Activated T-cell treated with anti-CD3 and anti-CD28 coated beads, Interleukin-2, amount 50 U/mL, for 4 hours (primary cell): ENCODE data around the gene TULP1. TPM values are rescaled to one million over a fixed set of nuclear protein-coding genes. Genes with fewer than 3 reads are reported as not detected.

ENCODE experiments used
- ATAC-seq, 2 donors: fragments of 200-7000 bp; cut with Tn5 transposase; one replicate each; pipeline ENCODE4 v1.10.0; 2021
- DNase-seq: peaks from one replicate; pipeline ENCODE4 v3.0.0-alpha.2; 2020
- H3K27me3 Mint-ChIP-seq: one replicate; pipeline ENCODE4 v1.8.0; 2021; ENCODE audit warnings: low read depth, mixed read lengths
- H3K36me3 Mint-ChIP-seq: one replicate; pipeline ENCODE4 v1.8.0; 2022; ENCODE audit warnings: mixed read lengths; ENCODE audit not compliant: insufficient read depth
- H3K4me1 Mint-ChIP-seq: one replicate; pipeline ENCODE4 v1.8.0; 2021; ENCODE audit warnings: low read depth, mixed read lengths
- H3K4me3 Mint-ChIP-seq: one replicate; pipeline ENCODE4 v1.8.0; 2021; ENCODE audit warnings: mild to moderate bottlenecking, moderate library complexity, mixed read lengths
- H3K9me3 Mint-ChIP-seq: one replicate; pipeline ENCODE4 v1.8.0; 2021; ENCODE audit warnings: mixed read lengths
- total RNA-seq, 3 donors: library from RNA; stranded (reverse); gene quantifications; one replicate each; pipeline ENCODE4 v1.2.1, GENCODE V29; 2021

TULP1 gene
- total RNA-seq, 3 donors from 2014 or later: not detected

DNA sequence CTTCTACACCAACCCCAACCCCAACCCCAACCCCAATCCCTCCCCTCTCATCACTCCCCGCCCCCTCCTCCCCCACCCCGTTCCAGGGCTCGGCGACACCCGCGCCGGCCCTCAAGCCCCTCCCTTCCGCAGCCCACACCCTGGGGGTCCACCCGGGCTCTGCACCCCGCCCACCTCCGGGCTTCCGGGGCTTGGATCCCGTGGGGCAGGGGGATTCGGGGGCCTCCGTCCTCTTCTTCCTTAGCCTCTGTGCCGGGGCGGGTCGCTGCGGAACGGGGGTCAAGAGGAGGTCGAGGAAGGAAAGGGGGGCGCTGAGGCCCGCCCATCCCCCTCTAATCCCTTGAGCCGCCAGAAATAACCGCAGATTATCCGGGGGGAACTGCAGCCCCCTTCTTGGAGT, 690 bp downstream of the TULP1 start:
- Mint-ChIP-seq H3K4me3 (no peak overlapping the region), H3K4me1 (peaks cover 2% of the 10 kb centered on the region), H3K36me3 (no peaks in the 10 kb centered on the region), H3K27me3 (peaks cover 23% of the 10 kb centered on the region), H3K9me3 (no peaks in the 10 kb centered on the region)
- no peak for DNase-seq
- no peak for ATAC-seq

DNA sequence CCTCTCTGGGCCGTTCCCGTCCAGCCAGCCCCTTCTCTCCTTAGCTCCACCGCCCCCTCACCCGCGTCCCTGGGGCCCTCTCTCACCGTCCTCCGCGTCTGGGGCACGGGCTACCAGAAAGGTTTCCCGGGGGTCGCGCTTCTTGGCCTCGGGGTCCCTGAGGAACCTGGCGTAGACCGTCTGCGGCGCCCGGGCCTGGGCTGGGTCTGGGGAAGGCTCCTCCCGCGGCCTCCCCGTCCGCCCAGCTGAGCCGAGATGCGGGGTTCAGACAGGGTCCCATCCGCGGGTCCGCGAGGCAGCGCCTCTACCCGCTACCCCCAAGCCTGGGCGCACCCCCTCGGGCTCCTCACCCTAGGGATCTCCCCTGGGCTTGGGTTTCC, 1.1 kb downstream of the TULP1 start:
- H3K4me3 Mint-ChIP-seq: no peak overlapping the region
- H3K4me1 Mint-ChIP-seq: peaks cover 2% of the 10 kb centered on the region
- H3K27me3 Mint-ChIP-seq: peaks cover 23% of the 10 kb centered on the region
- DNase-seq: no peak
- ATAC-seq: peak in 1 of 2 donors; percentile 30
- no peaks in the 10 kb centered on the region for H3K9me3 Mint-ChIP-seq
- H3K36me3 Mint-ChIP-seq: no peaks in the 10 kb centered on the region

- Mint-ChIP-seq H3K36me3 (no peaks in the 10 kb centered on the region), H3K4me1 (peaks cover 2% of the 10 kb centered on the region), H3K9me3 (no peaks in the 10 kb centered on the region), H3K27me3 (peaks cover 23% of the 10 kb centered on the region), H3K4me3 (no peak overlapping the region)
- DNase-seq: no peak
- ATAC-seq: peak in 1 of 2 donors; percentile 25
Observed at GRCh38 chr6:35510916-35511561, 1.7 kb downstream of the TULP1 start.

GRCh38 chr6:35508542-35508941, 4.2 kb downstream of the TULP1 start:
- H3K36me3 Mint-ChIP-seq: no peaks in the 10 kb centered on the region
- peaks cover 25% of the 10 kb centered on the region for H3K27me3 Mint-ChIP-seq
- DNase-seq: no peak
- no peak for ATAC-seq
- no peak overlapping the region for H3K4me3 Mint-ChIP-seq
- H3K4me1 Mint-ChIP-seq: no peaks in the 10 kb centered on the region
- no peaks in the 10 kb centered on the region for H3K9me3 Mint-ChIP-seq

GRCh38 chr6:35508027-35508426, 4.7 kb downstream of the TULP1 start:
- H3K9me3 Mint-ChIP-seq: no peaks in the 10 kb centered on the region
- peaks cover 25% of the 10 kb centered on the region for H3K27me3 Mint-ChIP-seq
- H3K4me1 Mint-ChIP-seq: no peaks in the 10 kb centered on the region
- DNase-seq: no peak
- H3K4me3 Mint-ChIP-seq: no peak overlapping the region
- no peaks in the 10 kb centered on the region for H3K36me3 Mint-ChIP-seq
- ATAC-seq: no peak

DNA sequence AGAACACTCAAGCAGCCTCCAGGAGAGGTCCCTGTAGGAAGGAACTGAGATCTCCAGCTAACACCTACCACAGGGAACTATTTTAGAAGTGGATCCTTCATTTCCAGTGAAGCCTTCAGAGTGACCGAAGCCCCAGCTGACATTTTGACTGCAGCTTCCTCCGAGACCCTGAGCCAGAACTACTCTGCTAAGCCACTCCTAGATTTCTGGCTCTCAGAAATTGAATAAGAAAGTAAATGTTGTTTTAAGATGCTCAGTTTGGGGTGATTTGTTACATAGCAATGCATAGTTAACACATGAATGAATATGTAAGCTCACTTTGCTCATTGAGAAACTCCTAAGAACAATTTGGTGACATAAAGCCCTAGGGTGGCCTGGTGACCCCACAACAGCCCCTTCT, 5.5 kb downstream of the TULP1 start:
- Mint-ChIP-seq H3K4me3 (no peak overlapping the region), H3K36me3 (no peaks in the 10 kb centered on the region), H3K4me1 (no peaks in the 10 kb centered on the region), H3K9me3 (no peaks in the 10 kb centered on the region), H3K27me3 (peaks cover 22% of the 10 kb centered on the region)
- no peak for DNase-seq
- no peak for ATAC-seq

DNA sequence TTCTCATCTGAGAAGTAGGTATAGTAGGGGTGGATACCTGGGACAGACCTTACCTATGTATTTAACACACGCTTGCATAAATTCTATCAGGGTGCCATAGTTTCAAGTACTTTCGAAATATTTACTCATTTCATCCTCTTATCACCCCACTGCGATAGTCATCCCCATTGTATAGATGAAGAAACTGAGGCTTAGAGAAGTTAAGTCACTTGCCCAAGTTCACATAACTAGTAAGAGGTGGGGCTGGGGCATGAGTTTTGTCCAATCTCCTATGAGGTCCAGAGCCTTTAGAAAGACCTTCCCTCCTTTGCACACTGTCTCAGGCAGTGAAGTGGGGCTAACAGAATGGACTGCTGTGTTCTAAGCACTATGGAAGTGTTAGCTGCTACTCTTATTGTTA, 6.2 kb downstream of the TULP1 start:
- peaks cover 24% of the 10 kb centered on the region for H3K27me3 Mint-ChIP-seq
- no peak for DNase-seq

DNA sequence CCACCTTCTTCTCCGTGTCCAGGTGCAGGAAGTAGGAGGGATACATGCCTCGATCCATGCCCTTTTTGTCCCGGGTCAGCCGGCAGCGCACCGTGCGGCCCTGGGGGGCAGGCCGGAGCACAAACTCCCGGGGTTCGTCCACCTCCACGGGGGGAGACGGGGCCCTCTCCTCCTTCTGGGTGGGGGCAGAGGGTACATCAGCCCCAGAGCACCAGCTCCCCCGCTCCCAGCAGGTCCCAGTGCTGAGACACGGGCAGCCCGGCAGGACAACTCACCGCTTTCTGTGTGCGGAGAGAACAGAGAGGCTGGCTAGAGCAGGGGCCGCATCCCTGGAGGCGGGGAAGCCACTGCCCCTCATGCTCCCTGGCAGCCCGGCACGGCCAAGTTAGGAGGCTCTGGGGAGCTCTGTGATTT, 6.7 kb downstream of the TULP1 start:
- Mint-ChIP-seq H3K4me3 (no peak overlapping the region), H3K9me3 (no peaks in the 10 kb centered on the region), H3K27me3 (peaks cover 19% of the 10 kb centered on the region), H3K4me1 (no peaks in the 10 kb centered on the region), H3K36me3 (no peaks in the 10 kb centered on the region)
- ATAC-seq: no peak
- DNase-seq: no peak

More for the DNA sequence above, 6.2 kb downstream of the TULP1 start:
- no peaks in the 10 kb centered on the region for H3K9me3 Mint-ChIP-seq
- H3K4me3 Mint-ChIP-seq: no peak overlapping the region
- H3K36me3 Mint-ChIP-seq: no peaks in the 10 kb centered on the region
- no peaks in the 10 kb centered on the region for H3K4me1 Mint-ChIP-seq
- ATAC-seq: no peak

DNA sequence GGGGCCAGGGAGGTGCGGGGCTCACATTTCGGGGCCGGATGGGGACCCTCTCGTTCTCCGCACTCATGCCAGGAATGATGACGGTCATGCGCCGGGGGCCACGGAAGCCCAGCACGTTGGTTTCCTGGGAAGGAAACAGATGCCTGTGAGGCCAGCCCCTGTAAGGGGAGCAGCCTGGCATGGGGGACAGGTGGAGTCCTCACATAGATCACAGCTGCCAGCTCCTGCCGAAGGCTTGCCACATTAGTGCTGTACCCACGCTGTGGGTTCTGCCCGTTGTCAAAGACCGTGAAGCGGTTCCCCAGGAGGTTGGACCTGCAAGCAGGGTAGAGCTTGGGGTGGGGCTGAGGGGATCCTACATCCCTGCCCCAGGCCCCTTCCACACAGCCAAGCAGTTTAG, 9.2 kb downstream of the TULP1 start:
- Mint-ChIP-seq H3K27me3 (peaks cover 26% of the 10 kb centered on the region), H3K4me1 (peaks cover 3% of the 10 kb centered on the region), H3K36me3 (no peaks in the 10 kb centered on the region)

GRCh38 chr6:35501784-35502183, 10.9 kb downstream of the TULP1 start:
- no peak for DNase-seq
- Mint-ChIP-seq H3K27me3 (peaks cover 28% of the 10 kb centered on the region), H3K4me1 (peaks cover 7% of the 10 kb centered on the region), H3K4me3 (no peak overlapping the region), H3K36me3 (no peaks in the 10 kb centered on the region), H3K9me3 (no peaks in the 10 kb centered on the region)
- no peak for ATAC-seq

More for the DNA sequence above, 9.2 kb downstream of the TULP1 start:
- ATAC-seq: no peak
- DNase-seq: no peak
- Mint-ChIP-seq H3K4me3 (no peak overlapping the region), H3K9me3 (no peaks in the 10 kb centered on the region)

- DNase-seq (no peak), ATAC-seq (no peak)
- H3K4me3 Mint-ChIP-seq: no peak overlapping the region
- peaks cover 28% of the 10 kb centered on the region for H3K27me3 Mint-ChIP-seq
- H3K9me3 Mint-ChIP-seq: no peaks in the 10 kb centered on the region
- H3K4me1 Mint-ChIP-seq: peaks cover 7% of the 10 kb centered on the region
- H3K36me3 Mint-ChIP-seq: no peaks in the 10 kb centered on the region
Observed at GRCh38 chr6:35500782-35501181, 11.9 kb downstream of the TULP1 start.

- Mint-ChIP-seq H3K36me3 (no peaks in the 10 kb centered on the region), H3K9me3 (no peaks in the 10 kb centered on the region), H3K4me3 (no peak overlapping the region), H3K4me1 (peaks cover 8% of the 10 kb centered on the region), H3K27me3 (peaks cover 25% of the 10 kb centered on the region)
- ATAC-seq: no peak
- DNase-seq: no peak
Observed at GRCh38 chr6:35499372-35499771, 13.3 kb downstream of the TULP1 start.

- Mint-ChIP-seq H3K27me3 (peaks cover 25% of the 10 kb centered on the region), H3K4me1 (peaks cover 14% of the 10 kb centered on the region), H3K9me3 (no peaks in the 10 kb centered on the region), H3K4me3 (peak overlapping the region; percentile 82), H3K36me3 (no peaks in the 10 kb centered on the region)
- DNase-seq: no peak
- no peak for ATAC-seq
Observed at GRCh38 chr6:35498422-35499067, 14.2 kb downstream of the TULP1 start.

GRCh38 chr6:35497571-35498421, 14.9 kb downstream of the TULP1 start:
- Mint-ChIP-seq H3K4me3 (peak overlapping the region; percentile 82), H3K27me3 (peaks cover 22% of the 10 kb centered on the region), H3K4me1 (peaks cover 20% of the 10 kb centered on the region), H3K9me3 (no peaks in the 10 kb centered on the region), H3K36me3 (no peaks in the 10 kb centered on the region)
- ATAC-seq (peak; percentile 54 to 59), DNase-seq (peak; percentile 33)
